GM23338 (cell line): ENCODE measurements around the gene TERB1. TPM values are rescaled to one million over a fixed set of nuclear protein-coding genes. Genes with fewer than 3 reads are reported as not detected.

ENCODE experiments used
- ATAC-seq: fragments of 200-7000 bp; cut with Tn5 transposase; 3 replicates; pipeline ENCODE4 v1.9.1; 2020
- DNase-seq: peaks from one replicate; pipeline ENCODE4 v3.0.0-alpha.2; 2015; ENCODE audit warnings: low spot score
- H2AFZ ChIP-seq: fragments of 200-600 bp; sonication (generic); 2 replicates; pipeline ENCODE4 v1.8.0; 2016; ENCODE audit warnings: antibody characterized with exemption, mild to moderate bottlenecking, moderate library complexity
- H3F3A ChIP-seq: fragments of 200-600 bp; sonication (generic); replicated peaks from 2 replicates; pipeline ENCODE4 v1.8.0; 2017; ENCODE audit warnings: antibody characterized with exemption, mixed run types, low read depth
- H3K27ac ChIP-seq: fragments of 200-600 bp; sonication (generic); 2 replicates; pipeline ENCODE4 v1.6.1; 2016; ENCODE audit warnings: low read depth
- H3K27me3 ChIP-seq: fragments of 200-600 bp; sonication (generic); 2 replicates; pipeline ENCODE4 v1.8.0; 2016; ENCODE audit warnings: mild to moderate bottlenecking, mixed run types, moderate library complexity; ENCODE audit not compliant: insufficient read depth
- H3K36me3 ChIP-seq: fragments of 200-600 bp; sonication (generic); 2 replicates; pipeline ENCODE4 v1.8.0; 2016; ENCODE audit warnings: mild to moderate bottlenecking; ENCODE audit not compliant: insufficient read depth
- H3K4me1 ChIP-seq: fragments of 200-600 bp; sonication (generic); 2 replicates; pipeline ENCODE4 v1.8.0; 2016; ENCODE audit warnings: mild to moderate bottlenecking, moderate library complexity; ENCODE audit not compliant: insufficient read depth
- H3K4me2 ChIP-seq: fragments of 200-600 bp; sonication (generic); 2 replicates; pipeline ENCODE4 v1.7.1; 2017; ENCODE audit warnings: mixed run types
- H3K4me3 ChIP-seq: fragments of 200-600 bp; sonication (generic); 2 replicates; pipeline ENCODE4 v1.6.1; 2016; ENCODE audit warnings: mixed run types
- H3K79me2 ChIP-seq: fragments of 200-600 bp; sonication (generic); replicated peaks from 2 replicates; pipeline ENCODE4 v1.8.0; 2017; ENCODE audit warnings: mild to moderate bottlenecking; ENCODE audit not compliant: insufficient read depth
- H3K9me2 ChIP-seq: fragments of 200-600 bp; sonication (generic); 2 replicates; pipeline ENCODE4 v1.8.0; 2017; ENCODE audit not compliant: insufficient read depth
- H4K20me1 ChIP-seq: fragments of 200-600 bp; sonication (generic); replicated peaks from 2 replicates; pipeline ENCODE4 v1.8.0; 2017; ENCODE audit warnings: mild to moderate bottlenecking; ENCODE audit not compliant: insufficient read depth
- H3K27ac Mint-ChIP-seq: 2 replicates; pipeline ENCODE4 v1.8.0; 2020; ENCODE audit warnings: inconsistent platforms, mild to moderate bottlenecking, moderate library complexity, mixed read lengths
- H3K27me3 Mint-ChIP-seq: 3 replicates; pipeline ENCODE4 v1.8.0; 2022; ENCODE audit warnings: low read depth, mild to moderate bottlenecking, moderate library complexity, mixed read lengths, inconsistent platforms; ENCODE audit not compliant: insufficient read depth, poor library complexity
- H3K36me3 Mint-ChIP-seq: 3 replicates; pipeline ENCODE4 v1.8.0; 2021; ENCODE audit warnings: low read depth, mild to moderate bottlenecking, inconsistent platforms, moderate library complexity, mixed read lengths
- H3K4me1 Mint-ChIP-seq: 3 replicates; pipeline ENCODE4 v1.8.0; 2020; ENCODE audit warnings: mild to moderate bottlenecking, inconsistent platforms, mixed read lengths
- H3K4me3 Mint-ChIP-seq: 3 replicates; pipeline ENCODE4 v1.8.0; 2021; ENCODE audit warnings: moderate library complexity, mild to moderate bottlenecking, inconsistent platforms, mixed read lengths
- H3K9me3 Mint-ChIP-seq: 3 replicates; pipeline ENCODE4 v1.8.0; 2020; ENCODE audit warnings: moderate library complexity, mild to moderate bottlenecking, inconsistent platforms, mixed read lengths
- CREB1 ChIP-seq: fragments of 250-450 bp; sonication (Bioruptor Pico); IDR thresholded peaks from 2 replicates; pipeline ENCODE4 v1.5.0; 2020; ENCODE audit warnings: low read depth, mild to moderate bottlenecking, moderate library complexity
- EZH2 ChIP-seq: fragments of 200-600 bp; sonication (generic); IDR thresholded peaks from one replicate; pipeline ENCODE4 v1.8.0; 2017; ENCODE audit warnings: antibody characterized with exemption, mild to moderate bottlenecking, low read depth; ENCODE audit not compliant: unreplicated experiment
- EZH2phosphoT487 ChIP-seq: fragments of 200-600 bp; sonication (generic); IDR thresholded peaks from one replicate; pipeline ENCODE4 v1.8.1; 2018; ENCODE audit warnings: antibody characterized with exemption; ENCODE audit not compliant: unreplicated experiment
- JUNB ChIP-seq: IDR thresholded peaks from one replicate; pipeline ENCODE4 v1.6.1; 2016; ENCODE audit warnings: antibody characterized with exemption; ENCODE audit not compliant: unreplicated experiment
- NANOG ChIP-seq: IDR thresholded peaks from 2 replicates; pipeline ENCODE4 v1.6.1; 2016; ENCODE audit warnings: antibody characterized with exemption, borderline replicate concordance
- POLR2AphosphoS5 ChIP-seq: IDR thresholded peaks from 2 replicates; pipeline ENCODE4 v1.6.1; 2016; ENCODE audit warnings: antibody characterized with exemption, low read depth
- STAT1 ChIP-seq: IDR thresholded peaks from one replicate; pipeline ENCODE4 v1.6.1; 2016; ENCODE audit warnings: antibody characterized with exemption; ENCODE audit not compliant: unreplicated experiment
- ZNF114 ChIP-seq: fragments of 250-450 bp; sonication (Bioruptor Pico); IDR thresholded peaks from 2 replicates; pipeline ENCODE4 v1.5.0; 2020; ENCODE audit warnings: mild to moderate bottlenecking, moderate library complexity
- ZNF331 ChIP-seq: fragments of 250-450 bp; sonication (Bioruptor Pico); IDR thresholded peaks from 2 replicates; pipeline ENCODE4 v1.5.0; 2020; ENCODE audit warnings: low read depth, mild to moderate bottlenecking, moderate library complexity
- polyA plus RNA-seq: library from polyadenylated mRNA; unstranded; fragments of >200 nt; fragmentation: Nextera tagmentation; extraction: Ambion mirVana; gene quantifications from 2 replicates; pipeline ENCODE4 v1.2.1, GENCODE V29; 2016
- total RNA-seq: library from RNA; depleted of rRNA; stranded (reverse); fragments of >200 nt; shearing (Covaris generic); gene quantifications from 2 replicates; pipeline ENCODE4 v1.2.3, GENCODE V29; 2014
- TF ChIP-seq, protein P1 (sequence below), 2 experiments: fragments of 200-600 bp in 1 of 2; sonication (generic) in 1 of 2; conservative IDR thresholded peaks; 2 replicates each; pipeline versions ENCODE4 v1.5.1 to v1.6.1; 2016 to 2017; ENCODE audit warnings: antibody characterized with exemption in 2 of 2, low read depth in 2 of 2, mild to moderate bottlenecking in 2 of 2, moderate library complexity in 1 of 2
- TF ChIP-seq, protein P2 (sequence below): IDR thresholded peaks from one replicate; pipeline ENCODE4 v1.6.1; 2018; ENCODE audit warnings: antibody characterized with exemption; ENCODE audit not compliant: unreplicated experiment
- TF ChIP-seq, protein P3 (sequence below): fragments of 250-450 bp; sonication (Bioruptor Pico); IDR thresholded peaks from 2 replicates; pipeline ENCODE4 v1.5.0; 2020; ENCODE audit warnings: mild to moderate bottlenecking, moderate library complexity
- TF ChIP-seq, protein P4 (sequence below): IDR thresholded peaks from 2 replicates; pipeline ENCODE4 v1.6.1; 2016; ENCODE audit warnings: antibody characterized with exemption

TERB1 gene
- total and polyA plus RNA-seq, 2 experiments from 2014 or later = not detected

DNA sequence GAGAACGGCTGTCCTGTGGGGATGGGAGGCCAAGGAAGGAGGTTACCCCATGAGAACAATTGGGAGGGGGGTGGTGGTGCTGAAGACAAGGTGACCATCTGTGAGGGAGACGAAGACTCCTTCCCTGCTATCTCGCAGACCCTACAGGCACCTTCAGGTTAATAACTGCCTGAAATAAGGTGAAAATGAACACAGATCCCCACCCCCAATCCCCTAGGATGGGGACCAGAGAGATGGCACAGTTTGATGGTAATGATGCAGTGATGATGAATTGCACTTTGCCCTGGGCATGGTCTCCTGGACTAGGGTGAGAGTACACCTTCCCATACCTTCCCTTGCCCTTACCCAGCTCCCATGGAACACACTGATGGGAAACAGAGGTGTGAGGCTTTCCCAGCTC, 30.8 kb upstream of the TERB1 start:
- no peak for DNase-seq
- Histone ChIP-seq H3K79me2 (peaks cover 32% of the 10 kb centered on the region), H3F3A (no peaks in the 10 kb centered on the region; the same call in 1 of the 2 replicates), H3K36me3 (no peaks in the 10 kb centered on the region), H3K4me3 (no peak overlapping the region), H3K27ac (no peak overlapping the region), H3K4me2 (no peak overlapping the region), H4K20me1 (0 out of 2 replicates have a peak, but pooled peaks cover 3% of the 10 kb centered on the region), H3K4me1 (peaks cover 8% of the 10 kb centered on the region; the same call in 1 of the 2 replicates), H3K9me2 (no peaks in the 10 kb centered on the region), H3K27me3 (no peaks in the 10 kb centered on the region), H2AFZ (0 out of 2 replicates have a peak overlapping the region, but pooled peaks have one; percentile 18)
- no peak for ATAC-seq
- Mint-ChIP-seq H3K27me3 (peaks cover 6% of the 10 kb centered on the region), H3K4me3 (no peak overlapping the region), H3K27ac (no peak overlapping the region), H3K4me1 (peaks cover 14% of the 10 kb centered on the region; the same call in 2 of the 3 replicates), H3K9me3 (no peaks in the 10 kb centered on the region), H3K36me3 (peaks cover 10% of the 10 kb centered on the region)
- TF ChIP-seq STAT1 = no peak
- no peak for TF ChIP-seq JUNB
- TF ChIP-seq, protein P1, sequence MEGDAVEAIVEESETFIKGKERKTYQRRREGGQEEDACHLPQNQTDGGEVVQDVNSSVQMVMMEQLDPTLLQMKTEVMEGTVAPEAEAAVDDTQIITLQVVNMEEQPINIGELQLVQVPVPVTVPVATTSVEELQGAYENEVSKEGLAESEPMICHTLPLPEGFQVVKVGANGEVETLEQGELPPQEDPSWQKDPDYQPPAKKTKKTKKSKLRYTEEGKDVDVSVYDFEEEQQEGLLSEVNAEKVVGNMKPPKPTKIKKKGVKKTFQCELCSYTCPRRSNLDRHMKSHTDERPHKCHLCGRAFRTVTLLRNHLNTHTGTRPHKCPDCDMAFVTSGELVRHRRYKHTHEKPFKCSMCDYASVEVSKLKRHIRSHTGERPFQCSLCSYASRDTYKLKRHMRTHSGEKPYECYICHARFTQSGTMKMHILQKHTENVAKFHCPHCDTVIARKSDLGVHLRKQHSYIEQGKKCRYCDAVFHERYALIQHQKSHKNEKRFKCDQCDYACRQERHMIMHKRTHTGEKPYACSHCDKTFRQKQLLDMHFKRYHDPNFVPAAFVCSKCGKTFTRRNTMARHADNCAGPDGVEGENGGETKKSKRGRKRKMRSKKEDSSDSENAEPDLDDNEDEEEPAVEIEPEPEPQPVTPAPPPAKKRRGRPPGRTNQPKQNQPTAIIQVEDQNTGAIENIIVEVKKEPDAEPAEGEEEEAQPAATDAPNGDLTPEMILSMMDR (conservative IDR thresholded peaks at IDR 0.05; ENCODE audit: low read depth in 2 of 2) = no peak
- TF ChIP-seq EZH2 = no peak
- no peak for TF ChIP-seq NANOG
- no peak for TF ChIP-seq ZNF331
- TF ChIP-seq, protein P2, sequence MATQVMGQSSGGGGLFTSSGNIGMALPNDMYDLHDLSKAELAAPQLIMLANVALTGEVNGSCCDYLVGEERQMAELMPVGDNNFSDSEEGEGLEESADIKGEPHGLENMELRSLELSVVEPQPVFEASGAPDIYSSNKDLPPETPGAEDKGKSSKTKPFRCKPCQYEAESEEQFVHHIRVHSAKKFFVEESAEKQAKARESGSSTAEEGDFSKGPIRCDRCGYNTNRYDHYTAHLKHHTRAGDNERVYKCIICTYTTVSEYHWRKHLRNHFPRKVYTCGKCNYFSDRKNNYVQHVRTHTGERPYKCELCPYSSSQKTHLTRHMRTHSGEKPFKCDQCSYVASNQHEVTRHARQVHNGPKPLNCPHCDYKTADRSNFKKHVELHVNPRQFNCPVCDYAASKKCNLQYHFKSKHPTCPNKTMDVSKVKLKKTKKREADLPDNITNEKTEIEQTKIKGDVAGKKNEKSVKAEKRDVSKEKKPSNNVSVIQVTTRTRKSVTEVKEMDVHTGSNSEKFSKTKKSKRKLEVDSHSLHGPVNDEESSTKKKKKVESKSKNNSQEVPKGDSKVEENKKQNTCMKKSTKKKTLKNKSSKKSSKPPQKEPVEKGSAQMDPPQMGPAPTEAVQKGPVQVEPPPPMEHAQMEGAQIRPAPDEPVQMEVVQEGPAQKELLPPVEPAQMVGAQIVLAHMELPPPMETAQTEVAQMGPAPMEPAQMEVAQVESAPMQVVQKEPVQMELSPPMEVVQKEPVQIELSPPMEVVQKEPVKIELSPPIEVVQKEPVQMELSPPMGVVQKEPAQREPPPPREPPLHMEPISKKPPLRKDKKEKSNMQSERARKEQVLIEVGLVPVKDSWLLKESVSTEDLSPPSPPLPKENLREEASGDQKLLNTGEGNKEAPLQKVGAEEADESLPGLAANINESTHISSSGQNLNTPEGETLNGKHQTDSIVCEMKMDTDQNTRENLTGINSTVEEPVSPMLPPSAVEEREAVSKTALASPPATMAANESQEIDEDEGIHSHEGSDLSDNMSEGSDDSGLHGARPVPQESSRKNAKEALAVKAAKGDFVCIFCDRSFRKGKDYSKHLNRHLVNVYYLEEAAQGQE = no peak
- TF ChIP-seq ZNF114 (CRISPR knock-in tag) = no peak
- TF ChIP-seq, protein P3, sequence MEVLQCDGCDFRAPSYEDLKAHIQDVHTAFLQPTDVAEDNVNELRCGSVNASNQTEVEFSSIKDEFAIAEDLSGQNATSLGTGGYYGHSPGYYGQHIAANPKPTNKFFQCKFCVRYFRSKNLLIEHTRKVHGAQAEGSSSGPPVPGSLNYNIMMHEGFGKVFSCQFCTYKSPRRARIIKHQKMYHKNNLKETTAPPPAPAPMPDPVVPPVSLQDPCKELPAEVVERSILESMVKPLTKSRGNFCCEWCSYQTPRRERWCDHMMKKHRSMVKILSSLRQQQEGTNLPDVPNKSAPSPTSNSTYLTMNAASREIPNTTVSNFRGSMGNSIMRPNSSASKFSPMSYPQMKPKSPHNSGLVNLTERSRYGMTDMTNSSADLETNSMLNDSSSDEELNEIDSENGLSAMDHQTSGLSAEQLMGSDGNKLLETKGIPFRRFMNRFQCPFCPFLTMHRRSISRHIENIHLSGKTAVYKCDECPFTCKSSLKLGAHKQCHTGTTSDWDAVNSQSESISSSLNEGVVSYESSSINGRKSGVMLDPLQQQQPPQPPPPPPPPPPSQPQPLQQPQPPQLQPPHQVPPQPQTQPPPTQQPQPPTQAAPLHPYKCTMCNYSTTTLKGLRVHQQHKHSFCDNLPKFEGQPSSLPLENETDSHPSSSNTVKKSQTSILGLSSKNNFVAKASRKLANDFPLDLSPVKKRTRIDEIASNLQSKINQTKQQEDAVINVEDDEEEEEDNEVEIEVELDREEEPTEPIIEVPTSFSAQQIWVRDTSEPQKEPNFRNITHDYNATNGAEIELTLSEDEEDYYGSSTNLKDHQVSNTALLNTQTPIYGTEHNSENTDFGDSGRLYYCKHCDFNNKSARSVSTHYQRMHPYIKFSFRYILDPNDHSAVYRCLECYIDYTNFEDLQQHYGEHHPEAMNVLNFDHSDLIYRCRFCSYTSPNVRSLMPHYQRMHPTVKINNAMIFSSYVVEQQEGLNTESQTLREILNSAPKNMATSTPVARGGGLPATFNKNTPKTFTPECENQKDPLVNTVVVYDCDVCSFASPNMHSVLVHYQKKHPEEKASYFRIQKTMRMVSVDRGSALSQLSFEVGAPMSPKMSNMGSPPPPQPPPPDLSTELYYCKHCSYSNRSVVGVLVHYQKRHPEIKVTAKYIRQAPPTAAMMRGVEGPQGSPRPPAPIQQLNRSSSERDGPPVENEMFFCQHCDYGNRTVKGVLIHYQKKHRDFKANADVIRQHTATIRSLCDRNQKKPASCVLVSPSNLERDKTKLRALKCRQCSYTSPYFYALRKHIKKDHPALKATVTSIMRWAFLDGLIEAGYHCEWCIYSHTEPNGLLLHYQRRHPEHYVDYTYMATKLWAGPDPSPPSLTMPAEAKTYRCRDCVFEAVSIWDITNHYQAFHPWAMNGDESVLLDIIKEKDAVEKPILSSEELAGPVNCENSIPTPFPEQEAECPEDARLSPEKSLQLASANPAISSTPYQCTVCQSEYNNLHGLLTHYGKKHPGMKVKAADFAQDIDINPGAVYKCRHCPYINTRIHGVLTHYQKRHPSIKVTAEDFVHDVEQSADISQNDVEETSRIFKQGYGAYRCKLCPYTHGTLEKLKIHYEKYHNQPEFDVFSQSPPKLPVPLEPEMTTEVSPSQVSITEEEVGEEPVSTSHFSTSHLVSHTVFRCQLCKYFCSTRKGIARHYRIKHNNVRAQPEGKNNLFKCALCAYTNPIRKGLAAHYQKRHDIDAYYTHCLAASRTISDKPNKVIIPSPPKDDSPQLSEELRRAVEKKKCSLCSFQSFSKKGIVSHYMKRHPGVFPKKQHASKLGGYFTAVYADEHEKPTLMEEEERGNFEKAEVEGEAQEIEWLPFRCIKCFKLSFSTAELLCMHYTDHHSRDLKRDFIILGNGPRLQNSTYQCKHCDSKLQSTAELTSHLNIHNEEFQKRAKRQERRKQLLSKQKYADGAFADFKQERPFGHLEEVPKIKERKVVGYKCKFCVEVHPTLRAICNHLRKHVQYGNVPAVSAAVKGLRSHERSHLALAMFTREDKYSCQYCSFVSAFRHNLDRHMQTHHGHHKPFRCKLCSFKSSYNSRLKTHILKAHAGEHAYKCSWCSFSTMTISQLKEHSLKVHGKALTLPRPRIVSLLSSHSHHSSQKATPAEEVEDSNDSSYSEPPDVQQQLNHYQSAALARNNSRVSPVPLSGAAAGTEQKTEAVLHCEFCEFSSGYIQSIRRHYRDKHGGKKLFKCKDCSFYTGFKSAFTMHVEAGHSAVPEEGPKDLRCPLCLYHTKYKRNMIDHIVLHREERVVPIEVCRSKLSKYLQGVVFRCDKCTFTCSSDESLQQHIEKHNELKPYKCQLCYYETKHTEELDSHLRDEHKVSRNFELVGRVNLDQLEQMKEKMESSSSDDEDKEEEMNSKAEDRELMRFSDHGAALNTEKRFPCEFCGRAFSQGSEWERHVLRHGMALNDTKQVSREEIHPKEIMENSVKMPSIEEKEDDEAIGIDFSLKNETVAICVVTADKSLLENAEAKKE (CRISPR knock-in tag) = no peak
- TF ChIP-seq POLR2AphosphoS5 = no peak
- TF ChIP-seq, protein P4, sequence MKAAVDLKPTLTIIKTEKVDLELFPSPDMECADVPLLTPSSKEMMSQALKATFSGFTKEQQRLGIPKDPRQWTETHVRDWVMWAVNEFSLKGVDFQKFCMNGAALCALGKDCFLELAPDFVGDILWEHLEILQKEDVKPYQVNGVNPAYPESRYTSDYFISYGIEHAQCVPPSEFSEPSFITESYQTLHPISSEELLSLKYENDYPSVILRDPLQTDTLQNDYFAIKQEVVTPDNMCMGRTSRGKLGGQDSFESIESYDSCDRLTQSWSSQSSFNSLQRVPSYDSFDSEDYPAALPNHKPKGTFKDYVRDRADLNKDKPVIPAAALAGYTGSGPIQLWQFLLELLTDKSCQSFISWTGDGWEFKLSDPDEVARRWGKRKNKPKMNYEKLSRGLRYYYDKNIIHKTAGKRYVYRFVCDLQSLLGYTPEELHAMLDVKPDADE = no peak
- no peak for TF ChIP-seq EZH2phosphoT487
- TF ChIP-seq CREB1 = no peak
